Measurements from ENCODE around the gene ZPR1.

- TF ChIP-seq, protein P1, sequence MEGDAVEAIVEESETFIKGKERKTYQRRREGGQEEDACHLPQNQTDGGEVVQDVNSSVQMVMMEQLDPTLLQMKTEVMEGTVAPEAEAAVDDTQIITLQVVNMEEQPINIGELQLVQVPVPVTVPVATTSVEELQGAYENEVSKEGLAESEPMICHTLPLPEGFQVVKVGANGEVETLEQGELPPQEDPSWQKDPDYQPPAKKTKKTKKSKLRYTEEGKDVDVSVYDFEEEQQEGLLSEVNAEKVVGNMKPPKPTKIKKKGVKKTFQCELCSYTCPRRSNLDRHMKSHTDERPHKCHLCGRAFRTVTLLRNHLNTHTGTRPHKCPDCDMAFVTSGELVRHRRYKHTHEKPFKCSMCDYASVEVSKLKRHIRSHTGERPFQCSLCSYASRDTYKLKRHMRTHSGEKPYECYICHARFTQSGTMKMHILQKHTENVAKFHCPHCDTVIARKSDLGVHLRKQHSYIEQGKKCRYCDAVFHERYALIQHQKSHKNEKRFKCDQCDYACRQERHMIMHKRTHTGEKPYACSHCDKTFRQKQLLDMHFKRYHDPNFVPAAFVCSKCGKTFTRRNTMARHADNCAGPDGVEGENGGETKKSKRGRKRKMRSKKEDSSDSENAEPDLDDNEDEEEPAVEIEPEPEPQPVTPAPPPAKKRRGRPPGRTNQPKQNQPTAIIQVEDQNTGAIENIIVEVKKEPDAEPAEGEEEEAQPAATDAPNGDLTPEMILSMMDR (IDR thresholded peaks at IDR 0.05): no peak
- no peak for TF ChIP-seq POLR2AphosphoS5 (IDR thresholded peaks at IDR 0.05; ENCODE audit: low read depth, low read length)
- TF ChIP-seq, protein P2, sequence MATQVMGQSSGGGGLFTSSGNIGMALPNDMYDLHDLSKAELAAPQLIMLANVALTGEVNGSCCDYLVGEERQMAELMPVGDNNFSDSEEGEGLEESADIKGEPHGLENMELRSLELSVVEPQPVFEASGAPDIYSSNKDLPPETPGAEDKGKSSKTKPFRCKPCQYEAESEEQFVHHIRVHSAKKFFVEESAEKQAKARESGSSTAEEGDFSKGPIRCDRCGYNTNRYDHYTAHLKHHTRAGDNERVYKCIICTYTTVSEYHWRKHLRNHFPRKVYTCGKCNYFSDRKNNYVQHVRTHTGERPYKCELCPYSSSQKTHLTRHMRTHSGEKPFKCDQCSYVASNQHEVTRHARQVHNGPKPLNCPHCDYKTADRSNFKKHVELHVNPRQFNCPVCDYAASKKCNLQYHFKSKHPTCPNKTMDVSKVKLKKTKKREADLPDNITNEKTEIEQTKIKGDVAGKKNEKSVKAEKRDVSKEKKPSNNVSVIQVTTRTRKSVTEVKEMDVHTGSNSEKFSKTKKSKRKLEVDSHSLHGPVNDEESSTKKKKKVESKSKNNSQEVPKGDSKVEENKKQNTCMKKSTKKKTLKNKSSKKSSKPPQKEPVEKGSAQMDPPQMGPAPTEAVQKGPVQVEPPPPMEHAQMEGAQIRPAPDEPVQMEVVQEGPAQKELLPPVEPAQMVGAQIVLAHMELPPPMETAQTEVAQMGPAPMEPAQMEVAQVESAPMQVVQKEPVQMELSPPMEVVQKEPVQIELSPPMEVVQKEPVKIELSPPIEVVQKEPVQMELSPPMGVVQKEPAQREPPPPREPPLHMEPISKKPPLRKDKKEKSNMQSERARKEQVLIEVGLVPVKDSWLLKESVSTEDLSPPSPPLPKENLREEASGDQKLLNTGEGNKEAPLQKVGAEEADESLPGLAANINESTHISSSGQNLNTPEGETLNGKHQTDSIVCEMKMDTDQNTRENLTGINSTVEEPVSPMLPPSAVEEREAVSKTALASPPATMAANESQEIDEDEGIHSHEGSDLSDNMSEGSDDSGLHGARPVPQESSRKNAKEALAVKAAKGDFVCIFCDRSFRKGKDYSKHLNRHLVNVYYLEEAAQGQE (IDR thresholded peaks at IDR 0.05; ENCODE audit: insufficient read depth in 1 of 2, low read depth in 2 of 2, low read length in 1 of 2): no peak
- TF ChIP-seq TCF7L2 (IDR thresholded peaks at IDR 0.05; ENCODE audit: low read depth, low read length): no peak
- no peak for TF ChIP-seq SIN3A (IDR thresholded peaks at IDR 0.05; ENCODE audit: borderline replicate concordance, insufficient read depth, low read depth, low read length)
Observed at GRCh38 chr11:116828632-116829524, 41.1 kb upstream of the ZPR1 start.

All from Panc1 (cell line).